ENCODE measurements around the gene CLDN10. TPM values are rescaled to one million over a fixed set of nuclear protein-coding genes. Genes with fewer than 3 reads are reported as not detected.

CLDN10 gene
- total RNA-seq, 1 donor from 2014 or later = 13.6 TPM

- Histone ChIP-seq H3K4me1 (ENCODE audit: control insufficient read depth in 3 of 3, insufficient read depth in 3 of 3, low read length in 3 of 3) (peaks cover 0 to 2% (median 0%) of the 10 kb centered on the region in 3 donors), H3K36me3 (ENCODE audit: control insufficient read depth in 3 of 3, insufficient read depth in 3 of 3, low read length in 3 of 3) (peaks cover 0 to 2% (median 0%) of the 10 kb centered on the region in 3 donors), H3K9me3 (ENCODE audit: control insufficient read depth in 3 of 3, low read length in 3 of 3) (no peaks in the 10 kb centered on the region), H3K27me3 (ENCODE audit: control insufficient read depth in 3 of 3, insufficient read depth in 3 of 3, low read length in 3 of 3) (peaks cover 0 to 3% (median 0%) of the 10 kb centered on the region in 3 donors), H3K4me3 (ENCODE audit: low read length in 3 of 3) (no peak overlapping the region), H3K27ac (ENCODE audit: low read depth, low read length) (no peak overlapping the region), H3K9ac (ENCODE audit: low read depth in 1 of 3, low read length in 3 of 3) (no peak overlapping the region)
Measured at GRCh38 chr13:95607366-95607765, 54.8 kb downstream of the CLDN10 start.

- Histone ChIP-seq H3K27ac (ENCODE audit: low read depth, low read length) (no peak overlapping the region), H3K4me1 (ENCODE audit: control insufficient read depth in 3 of 3, insufficient read depth in 3 of 3, low read length in 3 of 3) (peaks cover 0 to 2% (median 0%) of the 10 kb centered on the region in 3 donors), H3K9ac (ENCODE audit: low read depth in 1 of 3, low read length in 3 of 3) (no peak overlapping the region), H3K4me3 (ENCODE audit: low read length in 3 of 3) (no peak overlapping the region), H3K9me3 (ENCODE audit: control insufficient read depth in 3 of 3, low read length in 3 of 3) (no peaks in the 10 kb centered on the region), H3K36me3 (ENCODE audit: control insufficient read depth in 3 of 3, insufficient read depth in 3 of 3, low read length in 3 of 3) (no peaks in the 10 kb centered on the region), H3K27me3 (ENCODE audit: control insufficient read depth in 3 of 3, insufficient read depth in 3 of 3, low read length in 3 of 3) (no peaks in the 10 kb centered on the region)
Measured at GRCh38 chr13:95608640-95609323, 56.3 kb downstream of the CLDN10 start.

- Histone ChIP-seq H3K27ac (ENCODE audit: low read depth, low read length) (no peak overlapping the region), H3K36me3 (ENCODE audit: control insufficient read depth in 3 of 3, insufficient read depth in 3 of 3, low read length in 3 of 3) (no peaks in the 10 kb centered on the region), H3K9ac (ENCODE audit: low read depth in 1 of 3, low read length in 3 of 3) (no peak overlapping the region), H3K27me3 (ENCODE audit: control insufficient read depth in 3 of 3, insufficient read depth in 3 of 3, low read length in 3 of 3) (no peaks in the 10 kb centered on the region), H3K4me1 (ENCODE audit: control insufficient read depth in 3 of 3, insufficient read depth in 3 of 3, low read length in 3 of 3) (no peaks in the 10 kb centered on the region), H3K9me3 (ENCODE audit: control insufficient read depth in 3 of 3, low read length in 3 of 3) (no peaks in the 10 kb centered on the region), H3K4me3 (ENCODE audit: low read length in 3 of 3) (no peak overlapping the region)
Measured at GRCh38 chr13:95614641-95615245, 62.2 kb downstream of the CLDN10 start.

- Histone ChIP-seq H3K27ac (ENCODE audit: low read depth, low read length) (no peak overlapping the region), H3K27me3 (ENCODE audit: control insufficient read depth in 3 of 3, insufficient read depth in 3 of 3, low read length in 3 of 3) (no peaks in the 10 kb centered on the region), H3K4me1 (ENCODE audit: control insufficient read depth in 3 of 3, insufficient read depth in 3 of 3, low read length in 3 of 3) (no peaks in the 10 kb centered on the region), H3K36me3 (ENCODE audit: control insufficient read depth in 3 of 3, insufficient read depth in 3 of 3, low read length in 3 of 3) (no peaks in the 10 kb centered on the region), H3K9ac (ENCODE audit: low read depth in 1 of 3, low read length in 3 of 3) (no peak overlapping the region), H3K9me3 (ENCODE audit: control insufficient read depth in 3 of 3, low read length in 3 of 3) (no peaks in the 10 kb centered on the region), H3K4me3 (ENCODE audit: low read length in 3 of 3) (no peak overlapping the region)
Measured at GRCh38 chr13:95615539-95615938, 63.0 kb downstream of the CLDN10 start.

GRCh38 chr13:95620030-95620824, 67.7 kb downstream of the CLDN10 start:
- H3K9ac ChIP-seq (ENCODE audit: low read depth in 1 of 3, low read length in 3 of 3) = no peak overlapping the region
- no peaks in the 10 kb centered on the region for H3K4me1 ChIP-seq (ENCODE audit: control insufficient read depth in 3 of 3, insufficient read depth in 3 of 3, low read length in 3 of 3)
- H3K27ac ChIP-seq (ENCODE audit: low read depth, low read length) = no peak overlapping the region
- H3K27me3 ChIP-seq (ENCODE audit: control insufficient read depth in 3 of 3, insufficient read depth in 3 of 3, low read length in 3 of 3) = no peaks in the 10 kb centered on the region
- no peaks in the 10 kb centered on the region for H3K36me3 ChIP-seq (ENCODE audit: control insufficient read depth in 3 of 3, insufficient read depth in 3 of 3, low read length in 3 of 3)
- no peak overlapping the region for H3K4me3 ChIP-seq (ENCODE audit: low read length in 3 of 3)
- H3K9me3 ChIP-seq (ENCODE audit: control insufficient read depth in 3 of 3, low read length in 3 of 3) = no peaks in the 10 kb centered on the region

GRCh38 chr13:95620825-95621498, 68.4 kb downstream of the CLDN10 start:
- Histone ChIP-seq H3K27ac (ENCODE audit: low read depth, low read length) (no peak overlapping the region), H3K36me3 (ENCODE audit: control insufficient read depth in 3 of 3, insufficient read depth in 3 of 3, low read length in 3 of 3) (peaks cover 0 to 3% (median 0%) of the 10 kb centered on the region in 3 donors), H3K9ac (ENCODE audit: low read depth in 1 of 3, low read length in 3 of 3) (no peak overlapping the region), H3K9me3 (ENCODE audit: control insufficient read depth in 3 of 3, low read length in 3 of 3) (no peaks in the 10 kb centered on the region), H3K4me1 (ENCODE audit: control insufficient read depth in 3 of 3, insufficient read depth in 3 of 3, low read length in 3 of 3) (no peaks in the 10 kb centered on the region), H3K27me3 (ENCODE audit: control insufficient read depth in 3 of 3, insufficient read depth in 3 of 3, low read length in 3 of 3) (no peaks in the 10 kb centered on the region), H3K4me3 (ENCODE audit: low read length in 3 of 3) (no peak overlapping the region)

GRCh38 chr13:95623141-95623540, 70.6 kb downstream of the CLDN10 start:
- Histone ChIP-seq H3K36me3 (ENCODE audit: control insufficient read depth in 3 of 3, insufficient read depth in 3 of 3, low read length in 3 of 3) (peaks cover 0 to 3% (median 0%) of the 10 kb centered on the region in 3 donors), H3K27ac (ENCODE audit: low read depth, low read length) (no peak overlapping the region), H3K9me3 (ENCODE audit: control insufficient read depth in 3 of 3, low read length in 3 of 3) (no peaks in the 10 kb centered on the region), H3K4me1 (ENCODE audit: control insufficient read depth in 3 of 3, insufficient read depth in 3 of 3, low read length in 3 of 3) (no peaks in the 10 kb centered on the region), H3K9ac (ENCODE audit: low read depth in 1 of 3, low read length in 3 of 3) (no peak overlapping the region), H3K4me3 (ENCODE audit: low read length in 3 of 3) (no peak overlapping the region), H3K27me3 (ENCODE audit: control insufficient read depth in 3 of 3, insufficient read depth in 3 of 3, low read length in 3 of 3) (no peaks in the 10 kb centered on the region)

- Histone ChIP-seq H3K4me1 (ENCODE audit: control insufficient read depth in 3 of 3, insufficient read depth in 3 of 3, low read length in 3 of 3) (no peaks in the 10 kb centered on the region), H3K27ac (ENCODE audit: low read depth, low read length) (no peak overlapping the region), H3K4me3 (ENCODE audit: low read length in 3 of 3) (no peak overlapping the region), H3K36me3 (ENCODE audit: control insufficient read depth in 3 of 3, insufficient read depth in 3 of 3, low read length in 3 of 3) (peaks cover 0 to 4% (median 0%) of the 10 kb centered on the region in 3 donors), H3K27me3 (ENCODE audit: control insufficient read depth in 3 of 3, insufficient read depth in 3 of 3, low read length in 3 of 3) (no peaks in the 10 kb centered on the region), H3K9me3 (ENCODE audit: control insufficient read depth in 3 of 3, low read length in 3 of 3) (no peaks in the 10 kb centered on the region), H3K9ac (ENCODE audit: low read depth in 1 of 3, low read length in 3 of 3) (no peak overlapping the region)
Measured at GRCh38 chr13:95624020-95624419, 71.5 kb downstream of the CLDN10 start.

GRCh38 chr13:95626768-95627167, 74.2 kb downstream of the CLDN10 start:
- no peaks in the 10 kb centered on the region for H3K27me3 ChIP-seq (ENCODE audit: control insufficient read depth in 3 of 3, insufficient read depth in 3 of 3, low read length in 3 of 3)
- H3K9me3 ChIP-seq (ENCODE audit: control insufficient read depth in 3 of 3, low read length in 3 of 3) = no peaks in the 10 kb centered on the region
- H3K27ac ChIP-seq (ENCODE audit: low read depth, low read length) = no peak overlapping the region
- no peaks in the 10 kb centered on the region for H3K4me1 ChIP-seq (ENCODE audit: control insufficient read depth in 3 of 3, insufficient read depth in 3 of 3, low read length in 3 of 3)
- H3K4me3 ChIP-seq (ENCODE audit: low read length in 3 of 3) = no peak overlapping the region
- H3K36me3 ChIP-seq (ENCODE audit: control insufficient read depth in 3 of 3, insufficient read depth in 3 of 3, low read length in 3 of 3) = peaks cover 0 to 12% (median 0%) of the 10 kb centered on the region in 3 donors
- H3K9ac ChIP-seq (ENCODE audit: low read depth in 1 of 3, low read length in 3 of 3) = no peak overlapping the region
